Dendritic cell treated with granulocyte-macrophage colony-stimulating factor and Interleukin-4, amounts not matched to agents 40 ng/mL and 50 ng/mL, for 4 days (primary cell): ENCODE measurements around the gene CCDC68.
"Not testable (repeated sequence)": the region's sequence is repeated elsewhere in the genome, so short reads cannot be mapped to it uniquely, and the experiment has no call there.

Experiments used
- H3K27ac Mint-ChIP-seq: one replicate; pipeline ENCODE4 v1.8.0; 2022; ENCODE audit warnings: mild to moderate bottlenecking, mixed read lengths
- H3K27me3 Mint-ChIP-seq: one replicate; pipeline ENCODE4 v1.8.0; 2022; ENCODE audit warnings: mild to moderate bottlenecking, mixed read lengths
- H3K36me3 Mint-ChIP-seq: one replicate; pipeline ENCODE4 v1.8.0; 2022; ENCODE audit warnings: low read depth, mixed read lengths
- H3K4me1 Mint-ChIP-seq: one replicate; pipeline ENCODE4 v1.8.0; 2022; ENCODE audit warnings: low read depth, mixed read lengths
- H3K4me3 Mint-ChIP-seq: one replicate; pipeline ENCODE4 v1.8.0; 2022; ENCODE audit warnings: mild to moderate bottlenecking, moderate library complexity, mixed read lengths
- H3K9me3 Mint-ChIP-seq: one replicate; pipeline ENCODE4 v1.8.0; 2022; ENCODE audit warnings: mixed read lengths
- intact Hi-C: fragments of 100-400 bp; cut with micrococcal nuclease; formaldehyde crosslinking; loops from one replicate; pipeline ENCODE4 v1.15.0; 2022

The CCDC68 gene

DNA sequence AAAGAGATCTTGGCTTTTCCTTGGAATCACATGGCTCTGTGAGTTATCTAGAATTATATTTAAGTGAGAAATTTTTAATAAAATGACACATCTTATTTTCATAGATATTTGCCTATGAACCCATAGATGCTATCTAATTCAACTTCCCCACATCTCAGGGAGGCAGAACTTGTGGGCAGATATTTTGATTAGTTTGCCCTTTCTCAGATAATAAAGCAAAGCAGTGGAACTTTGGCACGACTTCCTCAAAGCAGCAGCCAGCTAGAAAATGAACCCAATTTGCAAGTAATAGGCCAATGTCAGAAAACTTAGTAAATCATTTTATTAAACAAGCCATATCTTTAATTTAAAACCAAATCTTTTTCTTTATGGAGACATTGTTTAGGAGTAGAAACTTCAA lies 98.3 kb downstream of the CCDC68 start:
- Mint-ChIP-seq H3K4me1 (no peaks in the 10 kb centered on the region), H3K4me3 (no peak overlapping the region)

DNA sequence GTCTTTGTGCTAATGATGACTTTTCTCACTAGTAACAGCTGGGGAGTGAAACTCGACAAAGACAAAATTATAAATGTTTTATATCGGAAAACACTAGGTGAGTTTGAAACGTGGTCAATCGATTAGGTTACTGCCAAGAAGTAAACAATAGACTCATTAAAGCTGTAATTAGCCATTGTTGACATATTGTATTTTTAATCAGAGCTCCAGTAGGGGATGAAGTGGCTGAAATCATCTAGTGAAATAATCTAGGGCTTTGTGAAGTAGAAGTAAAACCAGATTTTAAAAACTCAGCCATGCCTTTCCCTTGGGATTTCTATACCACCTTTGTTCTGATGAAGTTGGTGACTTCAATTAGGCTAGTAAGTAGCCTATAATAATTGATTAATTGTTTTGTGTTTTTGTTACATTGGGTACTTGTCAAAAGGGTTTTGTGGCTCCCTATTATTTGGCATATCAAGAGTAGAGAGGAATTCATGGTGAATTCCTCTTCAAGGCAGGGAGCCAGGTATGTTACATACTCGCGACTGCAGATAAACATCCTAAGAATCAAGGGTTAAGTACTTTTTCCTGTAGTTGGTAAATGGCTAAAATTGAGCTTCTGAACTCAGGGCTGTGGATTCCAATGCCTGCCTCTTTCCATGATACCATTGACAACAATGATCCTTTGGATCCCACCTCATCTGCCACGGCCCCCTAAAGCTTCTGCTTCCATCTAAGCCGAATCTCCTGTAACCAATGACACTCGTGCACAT lies 99.4 kb downstream of the CCDC68 start:
- no peak overlapping the region for H3K27ac Mint-ChIP-seq
- peaks cover 2% of the 10 kb centered on the region for H3K27me3 Mint-ChIP-seq
- intact Hi-C loops: no loop called here
- no peak overlapping the region for H3K4me3 Mint-ChIP-seq
- no peaks in the 10 kb centered on the region for H3K9me3 Mint-ChIP-seq
- no peaks in the 10 kb centered on the region for H3K36me3 Mint-ChIP-seq
- no peaks in the 10 kb centered on the region for H3K4me1 Mint-ChIP-seq

More for the DNA sequence above, 98.3 kb downstream of the CCDC68 start:
- Mint-ChIP-seq H3K9me3 (no peaks in the 10 kb centered on the region), H3K36me3 (no peaks in the 10 kb centered on the region), H3K27ac (no peak overlapping the region), H3K27me3 (peaks cover 2% of the 10 kb centered on the region)
- intact Hi-C loops: no loop called here

DNA sequence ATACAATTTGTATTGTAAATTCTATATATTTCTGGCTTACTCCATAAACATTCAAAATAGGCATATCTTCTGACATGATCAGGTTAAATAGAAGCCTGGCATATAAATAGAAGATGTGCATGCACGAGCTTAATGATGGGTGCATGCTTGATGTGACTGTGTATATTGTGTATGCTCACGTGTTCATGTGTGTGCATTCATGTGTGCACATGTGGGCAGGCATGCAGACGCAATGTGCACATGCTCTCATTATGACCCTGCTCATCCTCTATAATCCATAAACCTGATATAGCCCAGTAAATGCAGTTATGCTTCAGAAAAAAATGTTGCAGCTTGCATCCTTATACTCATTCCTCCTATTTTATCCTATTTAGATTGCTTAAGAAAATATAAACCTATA lies 101.8 kb downstream of the CCDC68 start:
- Mint-ChIP-seq H3K4me3 (no peak overlapping the region), H3K4me1 (peaks cover 13% of the 10 kb centered on the region), H3K27ac (no peak overlapping the region), H3K9me3 (no peaks in the 10 kb centered on the region), H3K27me3 (peaks cover 2% of the 10 kb centered on the region), H3K36me3 (no peaks in the 10 kb centered on the region)
- intact Hi-C loops: no loop called here

DNA sequence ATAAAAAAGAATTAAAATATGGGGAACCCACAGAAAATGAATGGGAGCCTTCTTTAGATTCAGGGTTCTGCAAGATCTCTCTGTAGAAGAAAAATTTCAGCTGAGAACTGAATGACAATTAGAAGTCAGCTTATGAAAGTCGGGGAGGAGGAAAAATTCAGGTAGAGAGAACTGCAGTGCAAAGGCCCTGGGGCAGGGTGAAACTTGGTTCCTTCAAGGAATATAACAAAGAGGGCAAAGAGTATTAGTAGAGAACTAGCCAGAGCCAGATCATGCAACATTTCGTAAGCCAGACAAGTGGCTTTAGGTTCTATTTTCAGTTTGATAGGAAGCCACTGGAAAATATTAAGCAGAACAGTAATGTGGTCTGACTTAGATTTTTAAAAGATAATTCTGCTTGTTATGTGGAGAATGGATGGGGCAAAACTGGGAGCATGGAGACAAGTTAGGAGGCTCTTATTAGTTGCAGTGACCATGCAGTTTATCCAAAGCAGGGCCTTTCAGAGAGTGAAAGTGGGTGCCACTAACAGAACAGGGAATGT lies 103.1 kb downstream of the CCDC68 start:
- intact Hi-C loops: no loop called here
- peaks cover 2% of the 10 kb centered on the region for H3K27me3 Mint-ChIP-seq
- peaks cover 18% of the 10 kb centered on the region for H3K4me1 Mint-ChIP-seq
- H3K27ac Mint-ChIP-seq: no peak overlapping the region
- H3K4me3 Mint-ChIP-seq: no peak overlapping the region
- no peaks in the 10 kb centered on the region for H3K36me3 Mint-ChIP-seq
- H3K9me3 Mint-ChIP-seq: no peaks in the 10 kb centered on the region

DNA sequence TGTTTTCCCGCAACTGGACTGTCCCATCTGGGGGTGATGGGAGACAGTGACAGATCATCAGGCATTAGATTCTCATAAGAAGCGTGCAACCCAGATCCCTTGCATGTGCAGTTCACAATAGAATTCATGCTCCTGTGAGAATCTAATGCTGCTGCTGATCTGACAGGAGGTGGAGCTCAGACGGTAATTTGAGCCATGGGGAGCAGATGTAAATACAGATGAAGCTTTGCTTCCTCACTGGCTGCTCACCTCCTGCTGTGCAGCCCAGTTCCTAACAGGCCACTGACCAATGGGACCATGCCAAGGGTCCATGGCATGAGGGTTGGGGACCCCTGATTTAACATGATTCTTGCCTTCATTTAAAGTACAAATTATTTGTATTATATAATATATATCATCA lies 104.2 kb downstream of the CCDC68 start:
- H3K36me3 Mint-ChIP-seq, H3K4me3 Mint-ChIP-seq, H3K27me3 Mint-ChIP-seq, H3K27ac Mint-ChIP-seq, H3K9me3 Mint-ChIP-seq, intact Hi-C loops: not testable (repeated sequence)
- H3K4me1 Mint-ChIP-seq: peaks cover 18% of the 10 kb centered on the region

DNA sequence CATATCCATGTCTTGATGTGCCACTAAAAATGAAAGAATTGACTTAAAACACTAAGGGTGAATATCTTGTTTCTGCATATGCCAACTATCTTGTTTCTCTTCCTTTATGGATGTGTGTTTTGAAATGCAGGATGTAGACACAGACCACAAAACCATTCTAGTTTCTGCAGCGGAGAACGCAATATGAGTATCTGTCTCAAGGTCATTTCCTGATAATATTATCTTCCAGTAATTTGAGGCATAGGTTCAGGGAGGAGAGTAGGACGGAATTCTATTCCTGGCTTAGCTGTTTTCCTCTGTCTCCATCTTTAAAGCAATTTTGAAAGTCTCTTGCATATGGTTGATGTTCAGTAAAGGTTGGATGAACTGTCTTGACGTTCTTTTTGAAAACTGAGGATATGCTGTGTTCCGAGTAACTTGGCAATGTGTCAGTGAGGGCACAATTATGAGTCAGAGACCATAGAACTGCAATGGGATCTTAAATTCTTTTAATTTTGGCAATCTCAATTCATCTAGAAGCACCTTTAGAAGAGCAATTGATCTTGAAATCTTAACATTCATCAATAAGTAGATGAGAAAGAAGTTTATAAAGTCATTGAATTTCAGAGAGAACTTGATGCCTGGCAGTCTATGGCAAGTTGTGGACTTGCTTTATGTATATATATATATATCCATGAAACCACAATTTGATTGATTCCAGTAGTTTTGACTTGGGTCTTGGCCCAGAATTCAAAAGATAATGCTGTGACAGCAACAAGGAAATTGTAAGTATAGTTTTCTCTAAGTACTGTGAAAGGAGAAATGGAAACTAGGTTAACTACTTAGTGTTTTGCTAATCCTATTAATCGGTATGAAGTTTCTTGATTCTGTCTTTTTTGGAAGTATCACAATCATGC lies 106.2 kb downstream of the CCDC68 start:
- no peaks in the 10 kb centered on the region for H3K9me3 Mint-ChIP-seq
- no peak overlapping the region for H3K4me3 Mint-ChIP-seq
- H3K27me3 Mint-ChIP-seq: no peaks in the 10 kb centered on the region
- peaks cover 18% of the 10 kb centered on the region for H3K4me1 Mint-ChIP-seq
- no peak overlapping the region for H3K27ac Mint-ChIP-seq
- intact Hi-C loops: no loop called here
- no peaks in the 10 kb centered on the region for H3K36me3 Mint-ChIP-seq
